ENCODE data around the gene BMPR1A.

DNA sequence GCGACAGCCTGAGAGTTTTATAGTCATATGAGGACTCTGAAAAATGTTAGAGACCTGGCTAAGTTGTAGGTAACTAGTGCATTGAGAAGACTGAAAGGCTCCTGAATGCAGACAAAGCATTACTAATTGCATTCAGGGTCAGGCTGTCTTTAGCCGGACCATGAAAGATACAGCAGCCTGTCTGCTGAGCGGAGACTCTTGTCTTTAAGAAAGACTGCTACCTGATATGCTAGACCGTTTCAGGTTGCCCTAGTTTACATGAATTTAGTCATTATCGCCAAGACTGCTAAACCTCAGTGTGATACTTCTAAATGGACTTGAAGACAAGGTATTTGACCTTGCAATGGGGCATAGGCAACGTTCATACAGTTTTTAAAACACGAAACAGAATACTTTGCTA is 81.2 kb downstream of the BMPR1A start:
- no peak for TF ChIP-seq POLR2AphosphoS5 (IDR thresholded peaks at IDR 0.05; ENCODE audit: low read depth)
- TF ChIP-seq, protein P1, sequence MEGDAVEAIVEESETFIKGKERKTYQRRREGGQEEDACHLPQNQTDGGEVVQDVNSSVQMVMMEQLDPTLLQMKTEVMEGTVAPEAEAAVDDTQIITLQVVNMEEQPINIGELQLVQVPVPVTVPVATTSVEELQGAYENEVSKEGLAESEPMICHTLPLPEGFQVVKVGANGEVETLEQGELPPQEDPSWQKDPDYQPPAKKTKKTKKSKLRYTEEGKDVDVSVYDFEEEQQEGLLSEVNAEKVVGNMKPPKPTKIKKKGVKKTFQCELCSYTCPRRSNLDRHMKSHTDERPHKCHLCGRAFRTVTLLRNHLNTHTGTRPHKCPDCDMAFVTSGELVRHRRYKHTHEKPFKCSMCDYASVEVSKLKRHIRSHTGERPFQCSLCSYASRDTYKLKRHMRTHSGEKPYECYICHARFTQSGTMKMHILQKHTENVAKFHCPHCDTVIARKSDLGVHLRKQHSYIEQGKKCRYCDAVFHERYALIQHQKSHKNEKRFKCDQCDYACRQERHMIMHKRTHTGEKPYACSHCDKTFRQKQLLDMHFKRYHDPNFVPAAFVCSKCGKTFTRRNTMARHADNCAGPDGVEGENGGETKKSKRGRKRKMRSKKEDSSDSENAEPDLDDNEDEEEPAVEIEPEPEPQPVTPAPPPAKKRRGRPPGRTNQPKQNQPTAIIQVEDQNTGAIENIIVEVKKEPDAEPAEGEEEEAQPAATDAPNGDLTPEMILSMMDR (IDR thresholded peaks at IDR 0.05; ENCODE audit: insufficient read depth, low read length) = no peak
- TF ChIP-seq, protein P2, sequence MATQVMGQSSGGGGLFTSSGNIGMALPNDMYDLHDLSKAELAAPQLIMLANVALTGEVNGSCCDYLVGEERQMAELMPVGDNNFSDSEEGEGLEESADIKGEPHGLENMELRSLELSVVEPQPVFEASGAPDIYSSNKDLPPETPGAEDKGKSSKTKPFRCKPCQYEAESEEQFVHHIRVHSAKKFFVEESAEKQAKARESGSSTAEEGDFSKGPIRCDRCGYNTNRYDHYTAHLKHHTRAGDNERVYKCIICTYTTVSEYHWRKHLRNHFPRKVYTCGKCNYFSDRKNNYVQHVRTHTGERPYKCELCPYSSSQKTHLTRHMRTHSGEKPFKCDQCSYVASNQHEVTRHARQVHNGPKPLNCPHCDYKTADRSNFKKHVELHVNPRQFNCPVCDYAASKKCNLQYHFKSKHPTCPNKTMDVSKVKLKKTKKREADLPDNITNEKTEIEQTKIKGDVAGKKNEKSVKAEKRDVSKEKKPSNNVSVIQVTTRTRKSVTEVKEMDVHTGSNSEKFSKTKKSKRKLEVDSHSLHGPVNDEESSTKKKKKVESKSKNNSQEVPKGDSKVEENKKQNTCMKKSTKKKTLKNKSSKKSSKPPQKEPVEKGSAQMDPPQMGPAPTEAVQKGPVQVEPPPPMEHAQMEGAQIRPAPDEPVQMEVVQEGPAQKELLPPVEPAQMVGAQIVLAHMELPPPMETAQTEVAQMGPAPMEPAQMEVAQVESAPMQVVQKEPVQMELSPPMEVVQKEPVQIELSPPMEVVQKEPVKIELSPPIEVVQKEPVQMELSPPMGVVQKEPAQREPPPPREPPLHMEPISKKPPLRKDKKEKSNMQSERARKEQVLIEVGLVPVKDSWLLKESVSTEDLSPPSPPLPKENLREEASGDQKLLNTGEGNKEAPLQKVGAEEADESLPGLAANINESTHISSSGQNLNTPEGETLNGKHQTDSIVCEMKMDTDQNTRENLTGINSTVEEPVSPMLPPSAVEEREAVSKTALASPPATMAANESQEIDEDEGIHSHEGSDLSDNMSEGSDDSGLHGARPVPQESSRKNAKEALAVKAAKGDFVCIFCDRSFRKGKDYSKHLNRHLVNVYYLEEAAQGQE (IDR thresholded peaks at IDR 0.05; ENCODE audit: insufficient replicate concordance, low read depth) = no peak
